Liver (tissue), 9 donors: ENCODE results near the gene ST6GALNAC3. TPM values are rescaled to one million over a fixed set of nuclear protein-coding genes. Genes with fewer than 3 reads are reported as not detected.
A peak's percentile ranks its signal among the peaks of the same experiment; 100 is the strongest.

ENCODE experiments used
- DNase-seq: peaks from one replicate; pipeline ENCODE4 v3.0.0-alpha.2; 2017; ENCODE audit warnings: low spot score
- H3K27ac ChIP-seq, 2 donors: one replicate each; pipeline ENCODE4 v1.7.0; 2013; ENCODE audit warnings: inconsistent platforms in 2 of 2, low read length in 2 of 2, control low read depth in 1 of 2, low read depth in 1 of 2, mild to moderate bottlenecking in 1 of 2
- H3K27me3 ChIP-seq, 4 donors: one replicate each; pipeline versions ENCODE4 v1.6.1 to v1.7.0; 2013; ENCODE audit warnings: low read length in 3 of 4, inconsistent platforms in 1 of 4, mild to moderate bottlenecking in 1 of 4, moderate library complexity in 1 of 4; ENCODE audit not compliant: control insufficient read depth in 4 of 4, insufficient read depth in 4 of 4
- H3K36me3 ChIP-seq, 4 donors: one replicate each; pipeline versions ENCODE4 v1.6.1 to v1.7.0; 2013; ENCODE audit warnings: low read length in 3 of 4, mild to moderate bottlenecking in 3 of 4, low read depth in 1 of 4, moderate library complexity in 1 of 4; ENCODE audit not compliant: control insufficient read depth in 4 of 4, insufficient read depth in 3 of 4
- H3K4me1 ChIP-seq, 4 donors: one replicate each; pipeline versions ENCODE4 v1.6.1 to v1.7.0; 2013; ENCODE audit warnings: low read length in 3 of 4, mild to moderate bottlenecking in 3 of 4, moderate library complexity in 1 of 4; ENCODE audit not compliant: control insufficient read depth in 4 of 4, insufficient read depth in 4 of 4
- H3K4me3 ChIP-seq, 3 donors: one replicate each; pipeline versions ENCODE4 v1.6.1 to v1.7.0; 2013; ENCODE audit warnings: low read length in 3 of 3, control low read depth in 1 of 3, low read depth in 1 of 3, mild to moderate bottlenecking in 1 of 3
- H3K9ac ChIP-seq, 2 donors: one replicate each; pipeline ENCODE4 v1.7.0; 2013; ENCODE audit warnings: low read length in 2 of 2, mild to moderate bottlenecking in 2 of 2, moderate library complexity in 2 of 2, control low read depth in 1 of 2, low read depth in 1 of 2
- H3K9me3 ChIP-seq, 4 donors: one replicate each; pipeline versions ENCODE4 v1.6.1 to v1.7.0; 2013; ENCODE audit warnings: low read length in 3 of 4; ENCODE audit not compliant: control insufficient read depth in 4 of 4
- ATF3 ChIP-seq: IDR thresholded peaks from 2 replicates; pipeline ENCODE4 v1.6.1; 2016; ENCODE audit warnings: antibody characterized with exemption
- CTCF ChIP-seq: fragments of 150-350 bp; IDR thresholded peaks from 2 replicates; pipeline ENCODE4 v1.5.1; 2017; ENCODE audit warnings: improper control_type of control experiment, low read depth, low read length; ENCODE audit not compliant: missing input control
- EGR1 ChIP-seq, 2 donors: IDR thresholded peaks; 2 replicates each; pipeline ENCODE4 v1.6.1; 2016 to 2018; ENCODE audit warnings: antibody characterized with exemption in 2 of 2, low read depth in 2 of 2
- FOXA1 ChIP-seq: IDR thresholded peaks from 2 replicates; pipeline ENCODE4 v1.6.1; 2016; ENCODE audit warnings: antibody characterized with exemption
- FOXA2 ChIP-seq: IDR thresholded peaks from 2 replicates; pipeline ENCODE4 v1.6.1; 2016; ENCODE audit warnings: antibody characterized with exemption
- GABPA ChIP-seq, 2 donors: IDR thresholded peaks in 1 of 2; conservative IDR thresholded peaks in 1 of 2; 2 replicates each; pipeline ENCODE4 v1.6.1; 2016; ENCODE audit warnings: antibody characterized with exemption in 2 of 2, mild to moderate bottlenecking in 1 of 2, moderate library complexity in 1 of 2
- HNF4A ChIP-seq, 2 donors: conservative IDR thresholded peaks; 2 replicates each; pipeline ENCODE4 v1.6.1; 2016; ENCODE audit warnings: antibody characterized with exemption in 2 of 2, mild to moderate bottlenecking in 2 of 2
- JUND ChIP-seq, 2 donors: IDR thresholded peaks; 2 replicates each; pipeline ENCODE4 v1.6.1; 2016; ENCODE audit warnings: antibody characterized with exemption in 2 of 2
- NR2F2 ChIP-seq: IDR thresholded peaks from 2 replicates; pipeline ENCODE4 v1.6.1; 2016; ENCODE audit warnings: antibody characterized with exemption
- RAD21 ChIP-seq, 2 donors: IDR thresholded peaks; 2 replicates each; pipeline ENCODE4 v1.6.1; 2016; ENCODE audit warnings: antibody characterized with exemption in 2 of 2, mild to moderate bottlenecking in 2 of 2
- REST ChIP-seq: IDR thresholded peaks from 2 replicates; pipeline ENCODE4 v1.6.1; 2016; ENCODE audit warnings: antibody characterized with exemption, mild to moderate bottlenecking
- RXRA ChIP-seq, 2 donors: IDR thresholded peaks; 2 replicates each; pipeline ENCODE4 v1.6.1; 2017 to 2018; ENCODE audit warnings: antibody characterized with exemption in 2 of 2, mild to moderate bottlenecking in 1 of 2
- SP1 ChIP-seq: IDR thresholded peaks from 2 replicates; pipeline ENCODE4 v1.6.1; 2018; ENCODE audit warnings: antibody characterized with exemption, mild to moderate bottlenecking
- YY1 ChIP-seq: IDR thresholded peaks from 2 replicates; pipeline ENCODE4 v1.6.1; 2016; ENCODE audit warnings: antibody characterized with exemption, mild to moderate bottlenecking
- ZBTB33 ChIP-seq: IDR thresholded peaks from 2 replicates; pipeline ENCODE4 v1.6.1; 2016; ENCODE audit warnings: antibody characterized with exemption
- WGBS: extraction: QIAGEN DNeasy Blood & Tissue Kit; methylation state at CpG from one replicate; pipeline ENCODE4 v1.1.7; 2013; 5-methylcytosine and 5-hydroxymethylcytosine counted together
- polyA plus RNA-seq, 2 donors: library from polyadenylated mRNA; stranded (reverse) in 1 of 2; unstranded in 1 of 2; fragments of 200-250 nt in 1 of 2; fragments of >200 nt in 1 of 2; fragmentation: Nextera tagmentation in 1 of 2; extraction: Ambion mirVana in 1 of 2; gene quantifications; one replicate each; pipeline versions ENCODE4 v1.2.1 to v1.2.3, GENCODE V29; 2013 to 2015
- total RNA-seq, 2 donors: library from RNA; depleted of rRNA; stranded (reverse); fragments of >200 nt; gene quantifications; one replicate each; pipeline ENCODE4 v1.2.3, GENCODE V29; 2014
- donor health status: healthy.
- donor health status: healthy.
- donor health status: healthy.
- donor health status: healthy.
- donor health status: healthy.

Gene ST6GALNAC3
- total and polyA plus RNA-seq, 4 donors = 1.2 to 5.0 (median 3.2) TPM

- Histone ChIP-seq H3K4me3 (no peak overlapping the region), H3K27me3 (no peaks in the 10 kb centered on the region), H3K27ac (peak overlapping the region in 1 of 2 donors; percentile 39), H3K9ac (no peak overlapping the region), H3K4me1 (peaks cover 0 to 16% (median 9%) of the 10 kb centered on the region in 4 donors), H3K9me3 (no peaks in the 10 kb centered on the region), H3K36me3 (no peaks in the 10 kb centered on the region)
- no peak for DNase-seq
- TF ChIP-seq SP1 = no peak
- no peak for TF ChIP-seq NR2F2
- TF ChIP-seq ZBTB33 = no peak
- no peak for TF ChIP-seq YY1
- no peak for TF ChIP-seq GABPA (IDR thresholded peaks at IDR 0.05 in 1 of 2, conservative IDR thresholded peaks at IDR 0.05 in 1 of 2)
- no peak for TF ChIP-seq CTCF
- TF ChIP-seq RAD21 (IDR thresholded peaks at IDR 0.05) = no peak
- no peak for TF ChIP-seq ATF3
- TF ChIP-seq HNF4A (conservative IDR thresholded peaks at IDR 0.05) = no peak
- no peak for TF ChIP-seq FOXA1
- no peak for TF ChIP-seq JUND (IDR thresholded peaks at IDR 0.05)
- TF ChIP-seq FOXA2 = no peak
- no peak for TF ChIP-seq REST
- TF ChIP-seq RXRA (IDR thresholded peaks at IDR 0.05) = no peak
- no peak for TF ChIP-seq EGR1 (IDR thresholded peaks at IDR 0.05; ENCODE audit: low read depth in 2 of 2)
- 95% methylated on average over 3 of the region's 3 CpGs for WGBS
These were observed 600.2 kb downstream of the ST6GALNAC3 start for GRCh38 chr1:76674689-76675210.
